HG03558 (cell line): Measurements from ENCODE around the gene EHMT1.

ENCODE experiments used
- ATAC-seq: cut with Tn5 transposase; IDR thresholded peaks from one replicate; pipeline ENCODE4 v1.9.1; 2021; ENCODE audit warnings: moderate number of reproducible peaks; ENCODE audit not compliant: unreplicated experiment; ENCODE audit errors: extremely low read depth

Gene EHMT1

DNA sequence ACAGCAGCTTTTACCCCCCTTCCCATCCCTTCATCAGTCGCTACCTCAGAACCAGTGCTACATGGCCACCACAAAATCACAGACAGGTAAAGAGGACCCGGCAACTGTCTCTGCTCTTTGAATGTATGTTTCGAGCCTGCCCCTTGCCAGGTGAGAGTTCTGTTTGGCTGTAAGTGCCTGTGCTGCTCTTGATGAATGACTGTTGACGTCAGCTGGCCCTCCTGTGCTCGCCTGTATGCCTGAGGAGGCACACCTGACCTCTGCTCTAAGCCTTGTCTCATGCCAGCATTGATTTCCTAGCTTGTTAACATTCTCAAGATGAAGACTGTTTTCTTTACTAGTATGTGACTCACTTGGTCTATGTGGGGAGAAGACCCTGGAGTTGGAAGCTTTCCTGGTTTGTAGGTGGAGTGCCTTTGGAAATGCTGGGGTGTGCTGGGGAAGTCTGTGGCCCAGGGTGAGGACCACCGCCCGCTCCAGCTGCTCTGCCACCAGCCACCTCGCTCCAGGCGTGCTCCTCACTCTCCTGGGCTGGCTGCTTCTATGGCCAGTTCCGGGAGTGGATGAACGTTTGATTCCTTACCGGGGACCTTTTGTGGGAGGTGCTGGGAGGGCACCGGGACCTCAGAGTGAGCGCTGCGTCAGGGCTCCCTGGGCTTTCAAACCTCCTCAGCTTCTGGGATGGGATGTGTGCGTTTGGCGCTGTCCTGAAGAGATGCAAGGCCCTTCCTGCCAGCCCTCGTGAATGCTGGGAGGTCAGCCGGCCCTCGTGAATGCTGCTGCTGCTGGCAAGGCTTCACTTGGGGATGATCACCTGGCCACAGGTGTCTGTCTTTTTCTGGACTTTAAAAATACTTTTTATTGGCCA, 109.9 kb downstream of the EHMT1 start:
- ATAC-seq, result no peak

GRCh38 chr9:137731216-137731946, 112.6 kb downstream of the EHMT1 start:
- no peak for ATAC-seq

DNA sequence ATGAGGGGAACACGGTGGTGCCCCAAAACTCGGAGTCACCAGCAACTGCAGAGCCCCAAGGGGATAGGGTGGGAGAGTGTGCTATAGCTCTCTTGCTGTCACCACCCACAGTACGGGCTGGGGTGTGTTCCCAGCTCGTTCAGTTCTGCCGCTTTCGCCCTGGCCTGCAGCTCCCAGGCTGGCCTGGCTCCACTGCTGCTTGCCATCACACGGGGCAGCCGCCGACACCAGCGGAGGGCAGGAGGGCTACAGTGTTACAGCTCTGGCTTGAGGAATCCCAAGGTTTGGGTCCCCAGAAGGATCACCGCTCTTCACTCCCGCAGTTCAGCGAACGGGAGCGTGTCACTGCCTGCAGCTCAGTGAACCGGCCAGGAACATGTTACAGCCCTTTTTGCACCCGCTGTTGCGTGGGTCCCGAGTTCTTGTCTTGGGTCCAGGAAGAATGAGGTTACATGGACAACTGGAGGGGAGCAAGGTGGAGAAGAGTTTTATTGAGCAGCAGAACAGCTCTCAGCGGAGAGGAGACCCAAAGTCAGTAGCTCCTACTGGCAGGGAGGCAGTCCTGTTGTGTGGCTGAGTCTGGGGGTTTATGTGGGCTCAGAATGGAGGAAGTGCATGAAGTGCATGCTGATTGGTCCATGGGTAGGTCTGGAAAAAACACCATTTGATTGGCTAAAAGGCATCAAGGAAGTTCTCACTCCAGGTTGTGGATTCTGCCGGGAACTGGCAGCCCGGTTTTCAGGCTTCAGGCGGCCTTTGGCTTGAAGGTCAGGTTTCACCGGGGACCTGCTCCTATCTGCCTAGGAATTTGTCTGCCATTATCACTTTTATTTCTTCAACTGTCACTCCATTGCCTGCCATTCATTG, 113.4 kb downstream of the EHMT1 start:
- no peak for ATAC-seq

DNA sequence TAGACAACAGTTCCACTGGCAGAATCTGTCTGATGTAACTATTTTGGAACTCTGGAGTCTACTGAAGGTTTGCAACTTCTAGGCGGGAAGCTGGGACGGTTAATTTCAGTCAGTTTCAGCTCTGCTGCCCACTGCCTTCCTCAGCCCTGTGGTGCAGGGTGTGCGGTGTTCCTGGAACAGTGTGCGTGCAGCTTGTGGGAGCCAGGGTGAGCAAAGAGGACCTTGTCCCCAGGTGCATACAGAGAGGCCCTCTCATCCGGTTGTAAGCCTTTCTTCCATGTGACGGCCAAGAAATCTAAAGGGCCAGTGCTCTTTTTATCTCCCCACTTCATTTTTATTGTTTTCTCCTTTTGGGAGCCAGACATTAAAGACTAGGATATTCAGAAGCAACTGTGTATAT, 114.6 kb downstream of the EHMT1 start:
- no peak for ATAC-seq

DNA sequence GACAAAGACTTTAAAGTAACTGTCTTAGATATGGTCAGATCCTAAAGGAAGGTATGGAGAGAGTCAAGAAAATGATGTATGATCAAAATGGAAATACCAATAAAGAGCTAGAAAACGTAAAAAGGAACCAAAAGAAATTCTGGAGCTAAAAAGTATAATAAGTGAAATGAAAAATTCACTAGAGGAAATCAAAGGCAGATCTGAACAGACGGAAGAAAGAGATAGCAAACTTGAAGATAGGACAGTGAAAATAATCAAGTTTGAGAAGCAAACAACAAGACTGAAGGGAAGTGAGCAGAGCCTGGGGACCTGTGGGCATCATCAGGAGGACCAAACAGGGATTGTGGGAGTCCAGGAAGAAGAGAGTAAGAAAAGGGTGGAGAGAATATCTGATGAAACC, 115.4 kb downstream of the EHMT1 start:
- no peak for ATAC-seq

GRCh38 chr9:137738182-137738696, 119.4 kb downstream of the EHMT1 start:
- ATAC-seq, result peak; percentile 74

DNA sequence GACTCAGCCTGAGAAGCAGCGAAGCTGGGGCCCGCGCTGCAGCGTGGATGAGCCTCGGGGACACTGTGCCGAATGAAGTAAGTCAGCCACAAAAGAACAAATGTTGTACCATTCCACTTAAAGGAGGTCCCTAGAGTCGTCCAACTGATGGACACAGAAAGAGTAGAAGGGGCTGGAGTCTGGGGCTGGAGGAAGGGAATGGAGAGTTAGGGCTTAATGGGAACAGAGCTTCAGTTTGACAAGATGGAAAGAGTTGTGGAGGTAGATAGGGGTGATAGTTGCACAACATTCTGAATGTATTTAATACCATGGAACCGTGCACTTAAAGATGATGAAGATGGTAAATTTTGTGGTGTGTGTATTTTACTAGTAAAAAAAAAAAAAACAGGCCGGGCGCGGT, 119.9 kb downstream of the EHMT1 start:
- no peak for ATAC-seq

GRCh38 chr9:137739371-137740309, 120.8 kb downstream of the EHMT1 start:
- ATAC-seq, result no peak

DNA sequence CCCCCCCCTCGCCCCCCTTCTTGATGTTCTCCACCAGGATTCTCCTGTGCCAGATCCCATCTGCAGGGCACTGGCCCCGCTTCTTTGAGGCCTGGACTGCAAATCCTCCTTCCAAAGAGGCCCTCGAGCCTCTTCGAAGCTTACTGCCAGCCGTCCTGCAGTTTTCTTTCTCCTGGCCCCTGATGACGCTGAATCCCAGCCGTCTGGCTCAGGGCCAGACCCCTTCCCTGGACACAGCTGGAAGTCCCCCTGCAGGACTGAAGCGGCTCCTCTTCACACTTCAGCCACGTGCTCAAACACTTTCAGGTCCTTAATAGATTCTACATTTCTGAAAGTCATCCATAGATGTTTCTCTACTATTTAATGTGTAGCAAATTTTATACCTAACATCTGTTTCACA, 121.5 kb downstream of the EHMT1 start:
- ATAC-seq, result no peak

- ATAC-seq, result no peak
These were observed 122.5 kb downstream of the EHMT1 start for GRCh38 chr9:137741330-137741729.

GRCh38 chr9:137742698-137743097, 123.9 kb downstream of the EHMT1 start:
- no peak for ATAC-seq

GRCh38 chr9:137743695-137744094, 124.9 kb downstream of the EHMT1 start:
- no peak for ATAC-seq

DNA sequence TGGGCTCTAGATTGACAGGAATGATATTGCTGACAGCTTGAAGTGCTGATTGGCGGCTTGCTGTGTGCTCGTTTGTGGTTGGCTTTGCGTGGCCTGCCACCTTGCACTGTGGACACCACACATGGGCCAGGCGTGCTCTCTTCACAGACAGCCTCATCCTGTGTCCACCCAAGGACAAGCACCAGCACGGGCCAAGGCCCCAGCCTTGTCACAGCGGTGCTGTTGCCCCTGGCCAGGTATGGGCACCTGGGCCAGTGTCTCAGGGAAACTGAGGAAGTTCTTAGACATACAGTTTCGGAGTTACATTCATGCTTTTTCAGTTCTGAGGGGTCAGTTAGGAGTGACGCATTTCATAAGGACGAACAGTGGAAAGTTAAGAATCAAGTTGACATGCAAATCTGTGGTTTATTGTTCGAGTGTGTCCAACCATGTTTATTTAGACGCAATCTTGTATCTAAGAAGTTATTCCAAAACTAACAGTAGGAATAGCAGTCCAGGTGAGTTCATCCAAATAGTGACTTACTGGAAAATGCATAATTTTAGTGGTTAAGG, 125.9 kb downstream of the EHMT1 start:
- no peak for ATAC-seq

DNA sequence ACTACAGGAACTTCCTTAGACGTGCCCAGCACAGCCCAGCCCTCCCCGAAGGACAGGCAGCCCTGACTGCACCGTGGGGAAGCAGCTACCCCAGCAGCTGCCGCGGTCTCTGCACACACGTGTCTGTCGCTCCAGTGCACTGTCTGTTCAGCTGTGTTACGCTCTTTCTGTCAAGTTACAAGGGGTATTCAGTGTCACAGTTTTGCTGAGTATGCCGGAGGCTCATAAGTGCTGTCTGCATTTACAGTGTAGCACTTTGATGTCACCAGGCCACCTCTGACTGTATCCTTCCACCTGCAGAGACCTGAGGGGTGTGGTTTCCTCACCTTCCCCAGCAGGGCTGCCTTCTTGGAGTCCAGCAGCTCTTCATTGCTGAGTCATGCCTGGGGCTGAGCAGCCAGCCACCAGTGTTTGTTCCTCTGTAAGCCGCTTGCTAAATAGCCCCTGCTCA, 126.8 kb downstream of the EHMT1 start:
- no peak for ATAC-seq

DNA sequence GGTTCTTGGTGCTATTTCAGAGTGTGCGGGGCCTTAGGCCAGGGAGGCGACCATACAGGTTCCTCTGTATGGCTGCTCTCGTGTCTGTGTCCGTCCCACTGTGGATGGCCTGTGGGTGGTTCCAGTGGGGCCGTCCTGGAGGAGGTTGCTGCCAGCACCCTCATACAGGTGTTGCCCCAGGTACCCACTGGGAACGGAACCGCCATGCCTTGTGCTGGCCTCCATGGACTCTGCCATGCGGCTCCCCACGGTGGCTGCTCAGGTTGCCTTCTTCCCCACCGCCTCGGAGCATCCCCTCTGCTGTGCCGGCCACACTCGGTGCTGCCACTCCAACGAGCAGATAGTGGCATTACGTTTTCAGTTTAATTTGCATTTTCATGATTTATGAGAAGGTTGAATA, 129.5 kb downstream of the EHMT1 start:
- no peak for ATAC-seq

GRCh38 chr9:137748741-137749140, 129.9 kb downstream of the EHMT1 start:
- ATAC-seq, result no peak

- ATAC-seq, result no peak
These were observed 130.7 kb downstream of the EHMT1 start for GRCh38 chr9:137749511-137749910.

GRCh38 chr9:137750007-137750406, 131.2 kb downstream of the EHMT1 start:
- no peak for ATAC-seq

GRCh38 chr9:137750566-137750965, 131.8 kb downstream of the EHMT1 start:
- ATAC-seq, result no peak
